Tibial nerve (tissue), 3 donors: Measurements from ENCODE around the gene OCA2.

ENCODE experiments used
- CTCF ChIP-seq, 5 experiments: fragments of 200-600 bp in 3 of 5; fragments of 450-650 bp in 2 of 5; sonication (generic) in 3 of 5; IDR thresholded peaks; one replicate each; pipeline ENCODE4 v1.5.1; 2016 to 2019; ENCODE audit warnings: antibody characterized with exemption in 5 of 5, mild to moderate bottlenecking in 3 of 5, moderate library complexity in 2 of 5
- POLR2A ChIP-seq, 2 donors: fragments of 450-650 bp; IDR thresholded peaks; one replicate each; pipeline ENCODE4 v1.6.1; 2017; ENCODE audit warnings: antibody characterized with exemption in 2 of 2, mild to moderate bottlenecking in 2 of 2, moderate library complexity in 2 of 2

- TF ChIP-seq CTCF (IDR thresholded peaks at IDR 0.05), result no peak
- no peak for TF ChIP-seq POLR2A (IDR thresholded peaks at IDR 0.05)
Observed at GRCh38 chr15:28013976-28014375, 85.1 kb downstream of the OCA2 start.
